K562 (cell line): ENCODE results near the gene HOXB5. TPM values are rescaled to one million over a fixed set of nuclear protein-coding genes. Genes with fewer than 3 reads are reported as not detected.
A peak's percentile ranks its signal among the peaks of the same experiment; 100 is the strongest.

Experiments
- ARID3B ChIP-seq: fragments of 250-450 bp; sonication (Bioruptor Pico); IDR thresholded peaks from 2 replicates; pipeline ENCODE4 v1.4.0; 2020; ENCODE audit warnings: borderline replicate concordance
- ATF3 ChIP-seq, 2 experiments: fragments of 450-650 bp in 1 of 2; sonication (generic) in 1 of 2; formaldehyde crosslinking in 1 of 2; IDR thresholded peaks in 1 of 2; conservative IDR thresholded peaks in 1 of 2; 2 replicates each; pipeline versions ENCODE4 v1.6.1 to v1.8.1; 2016 to 2023; ENCODE audit warnings: mild to moderate bottlenecking in 2 of 2, moderate library complexity in 2 of 2, inconsistent platforms in 1 of 2, missing genetic modification reagents in 1 of 2
- CBX5 ChIP-seq: IDR thresholded peaks from 2 replicates; pipeline ENCODE4 v1.6.1; 2014; ENCODE audit warnings: low read depth, borderline replicate concordance
- CEBPZ ChIP-seq: fragments of 150-350 bp; IDR thresholded peaks from 2 replicates; pipeline ENCODE4 v1.6.1; 2014; ENCODE audit warnings: low read depth, mild to moderate bottlenecking, low read length, borderline replicate concordance
- PBX2 ChIP-seq, 2 experiments: IDR thresholded peaks in 1 of 2; conservative IDR thresholded peaks in 1 of 2; 2 replicates each; pipeline ENCODE4 v1.6.1; 2016; ENCODE audit warnings: low read depth in 2 of 2, mild to moderate bottlenecking in 1 of 2, missing compliant biosample characterization in 1 of 2, missing genetic modification characterization in 1 of 2, moderate library complexity in 1 of 2
- RCOR1 ChIP-seq, 2 experiments: IDR thresholded peaks; 2 replicates each; pipeline ENCODE4 v1.6.1; 2012; ENCODE audit warnings: low read depth in 2 of 2, low read length in 2 of 2, borderline replicate concordance in 1 of 2, improper control_type of control experiment in 1 of 2
- RERE ChIP-seq: sonication (generic); formaldehyde crosslinking; IDR thresholded peaks from 2 replicates; pipeline ENCODE4 v1.8.0; 2023; ENCODE audit warnings: missing genetic modification reagents, mild to moderate bottlenecking, borderline replicate concordance
- ZNF41 ChIP-seq: fragments of 250-450 bp; sonication (Bioruptor Pico); conservative IDR thresholded peaks from 2 replicates; pipeline ENCODE4 v1.4.0; 2020; ENCODE audit warnings: mild to moderate bottlenecking
- ZNF445 ChIP-seq: fragments of 250-450 bp; sonication (Bioruptor Pico); IDR thresholded peaks from 2 replicates; pipeline ENCODE4 v1.4.0; 2020; ENCODE audit warnings: low read depth, mild to moderate bottlenecking, moderate library complexity
- polyA plus RNA-seq, 8 experiments: library from polyadenylated mRNA; depleted of rRNA in 4 of 8; stranded (reverse) in 5 of 8; unstranded in 3 of 8; fragments of >200 nt; fragmentation: Nextera tagmentation in 2 of 8; fragmentation: Illumina TruSeq in 1 of 8; extraction: Ambion mirVana in 2 of 8; extraction: Trizol in 1 of 8; gene quantifications; 2 replicates each; pipeline versions ENCODE4 v1.2.1 to v1.2.3, GENCODE V29; 2011 to 2014; ENCODE audit warnings: inconsistent platforms in 1 of 8, missing spikeins in 1 of 8
- total RNA-seq, 7 experiments: library from RNA; depleted of rRNA in 6 of 7; stranded (reverse); fragments of >200 nt in 6 of 7; fragmentation: Illumina TruSeq in 2 of 7; extraction: Trizol in 2 of 7; gene quantifications; 2 replicates each; pipeline versions ENCODE4 v1.2.1 to v1.2.3, GENCODE V29; 2011 to 2021; ENCODE audit warnings: low replicate concordance in 1 of 7

HOXB5 gene
- total and polyA plus RNA-seq, 9 of the 15 experiments (the other 6 are each of a cell fraction or from before 2014, with no cell fraction given) = 0.24 to 2.7 (median 0.65) TPM

GRCh38 chr17:48546924-48547807, 46.4 kb downstream of the HOXB5 start (continued):
- TF ChIP-seq RERE (CRISPR knock-in tag) (no peak), CBX5 (no peak), ZNF445 (CRISPR knock-in tag) (no peak), RCOR1 (IDR thresholded peaks at IDR 0.05; ENCODE audit: borderline replicate concordance in 1 of 2, low read depth in 2 of 2, low read length in 2 of 2) (peak in 1 of 2 experiments; percentile 95; a peak in 2 of 4 replicates), PBX2 (CRISPR knock-in tag; IDR thresholded peaks at IDR 0.05; ENCODE audit: low read depth) (no peak), PBX2 (tag; conservative IDR thresholded peaks at IDR 0.05; ENCODE audit: low read depth) (peak; percentile 86), ARID3B (CRISPR knock-in tag) (no peak), ATF3 (IDR thresholded peaks at IDR 0.05) (no peak), ATF3 (CRISPR knock-in tag; conservative IDR thresholded peaks at IDR 0.05) (no peak), ZNF41 (CRISPR knock-in tag) (no peak), CEBPZ (no peak)
